Measurements from ENCODE around the gene UROS.
A peak's percentile ranks its signal among the peaks of the same experiment; 100 is the strongest.

UROS gene

DNA sequence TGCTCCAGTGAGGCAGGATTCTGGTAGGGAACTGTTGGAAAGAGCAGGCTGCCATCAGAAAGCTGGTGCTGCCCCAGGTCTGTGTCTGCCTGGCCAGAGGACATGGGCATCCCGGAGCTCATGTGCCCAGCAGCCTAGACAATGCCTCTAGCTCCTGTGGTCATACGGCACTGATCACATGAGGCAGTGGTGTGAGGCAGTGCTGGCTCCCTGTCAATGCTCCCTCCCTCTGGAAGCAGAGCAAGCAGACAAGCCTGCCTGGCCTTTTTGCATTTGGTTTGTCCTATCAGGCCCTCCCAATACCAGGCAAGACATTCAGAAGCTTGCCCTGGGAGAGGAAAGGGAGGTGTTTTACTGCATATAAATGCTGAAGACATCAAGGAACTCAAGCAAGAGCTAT lies 27.9 kb downstream of the UROS start:
- Mint-ChIP-seq H3K36me3 (ENCODE audit: insufficient read depth) (peaks cover 15% of the 10 kb centered on the region), H3K27me3 (no peaks in the 10 kb centered on the region), H3K9me3 (no peaks in the 10 kb centered on the region), H3K4me3 (no peak overlapping the region), H3K27ac (peak overlapping the region in 1 of 2 donors; percentile 70), H3K4me1 (ENCODE audit: low read depth in 2 of 2) (peaks cover 0 to 7% of the 10 kb centered on the region in 2 donors)
- DNase-seq (no peak), ATAC-seq (replicated peaks) (no peak)

DNA sequence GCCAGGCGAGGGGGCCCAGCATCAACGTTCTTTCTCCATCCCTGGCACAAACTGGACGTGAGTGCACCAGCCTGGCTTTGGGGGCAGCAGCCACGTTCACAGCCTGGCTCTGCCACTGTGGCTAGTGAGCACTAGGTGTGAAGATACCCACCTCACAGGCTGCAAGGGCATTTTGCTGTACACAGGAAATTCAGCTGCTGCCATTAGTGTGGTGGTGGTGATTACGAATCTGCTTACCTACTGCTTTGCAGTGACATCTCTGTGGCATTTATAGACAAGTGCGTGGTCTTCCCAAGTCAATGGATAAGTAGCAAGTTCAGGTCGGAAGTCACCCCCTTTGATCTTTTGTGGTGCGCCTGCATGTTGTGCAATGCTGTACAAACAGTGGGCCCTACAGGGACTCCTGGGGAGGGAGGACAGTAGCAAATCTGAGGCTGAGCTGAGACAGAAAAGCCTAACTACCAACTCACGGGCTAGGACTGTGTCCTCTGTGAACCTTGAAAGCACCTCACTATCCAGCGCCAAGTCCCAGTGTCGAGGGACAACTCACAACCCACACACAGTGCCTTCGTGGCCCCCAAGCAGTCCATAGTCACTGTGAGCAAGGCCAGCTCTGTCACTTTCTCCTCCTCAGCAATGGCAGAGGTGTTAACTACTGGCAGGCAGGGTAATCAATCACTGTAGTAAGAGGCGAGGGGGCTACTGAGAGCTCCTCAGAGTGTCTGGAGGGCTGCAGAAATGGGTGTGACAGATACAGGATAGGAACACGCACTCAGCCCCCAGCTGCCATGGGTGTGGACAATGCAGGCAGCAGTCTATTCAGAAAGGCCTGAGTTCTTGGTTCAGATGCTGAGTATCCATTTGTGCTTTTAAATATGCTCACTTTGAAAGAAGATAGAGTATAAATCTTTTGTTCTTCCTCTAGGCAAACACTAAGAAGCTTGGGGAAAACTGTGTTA lies 30.4 kb downstream of the UROS start:
- peak in 2 of 3 experiments; percentile 4 to 11 for DNase-seq
- Mint-ChIP-seq H3K27ac (peak overlapping the region; percentile 42 to 70), H3K27me3 (no peaks in the 10 kb centered on the region), H3K4me3 (no peak overlapping the region), H3K36me3 (ENCODE audit: insufficient read depth) (peaks cover 17% of the 10 kb centered on the region), H3K4me1 (ENCODE audit: low read depth in 2 of 2) (peaks cover 8 to 23% of the 10 kb centered on the region in 2 donors), H3K9me3 (no peaks in the 10 kb centered on the region)
- ATAC-seq (replicated peaks): peak; percentile 79

DNA sequence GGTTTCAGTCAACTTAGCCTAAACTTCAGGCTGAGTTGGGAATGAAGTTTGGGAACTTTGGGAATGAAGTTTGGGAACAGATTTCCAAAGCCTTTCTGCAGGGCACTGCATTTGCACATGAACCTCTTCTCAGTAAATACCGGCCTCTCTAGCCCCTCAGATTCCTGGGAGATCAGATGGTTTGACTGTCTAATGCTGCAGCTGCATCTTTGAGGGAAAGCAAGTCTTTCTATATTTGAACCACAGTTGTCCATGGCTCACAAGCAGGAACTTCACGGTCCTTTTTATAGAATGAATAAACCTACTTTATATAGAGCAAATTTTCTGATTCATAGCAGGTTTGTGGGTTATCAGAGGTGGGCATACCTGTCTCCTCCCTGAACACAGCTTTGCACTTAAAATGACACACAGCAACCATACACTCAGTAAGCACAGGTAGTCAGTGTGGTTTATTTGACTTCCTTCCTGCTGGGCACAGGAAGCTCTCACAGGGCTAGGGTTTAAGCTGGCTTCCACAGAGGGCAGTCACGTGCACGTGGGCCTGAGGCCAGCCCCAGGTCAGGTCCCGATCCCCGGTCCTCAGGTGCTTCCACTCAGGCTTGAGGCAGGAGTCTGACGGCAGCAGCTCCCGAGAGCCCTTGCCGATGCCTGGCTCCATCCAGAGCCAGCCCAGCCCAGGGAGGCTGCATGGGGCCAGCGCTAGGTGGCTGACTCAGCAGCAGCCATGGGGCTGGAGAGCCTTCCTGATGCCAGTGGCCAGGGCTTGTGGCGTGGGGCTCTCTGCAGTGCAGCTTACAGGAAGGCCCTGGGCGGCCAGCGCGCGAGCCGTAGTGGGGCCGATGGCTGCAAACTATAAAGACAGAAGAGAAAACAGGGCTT lies 34.7 kb downstream of the UROS start:
- H3K36me3 Mint-ChIP-seq (ENCODE audit: insufficient read depth): peaks cover 11% of the 10 kb centered on the region
- H3K4me1 Mint-ChIP-seq (ENCODE audit: low read depth in 2 of 2): peaks cover 14 to 30% of the 10 kb centered on the region in 2 donors
- peak; percentile 51 for ATAC-seq (replicated peaks)
- H3K9me3 Mint-ChIP-seq: no peaks in the 10 kb centered on the region
- no peaks in the 10 kb centered on the region for H3K27me3 Mint-ChIP-seq
- peak overlapping the region in 1 of 2 donors; percentile 12 for H3K4me3 Mint-ChIP-seq
- no peak for DNase-seq
- peak overlapping the region; percentile 81 to 89 for H3K27ac Mint-ChIP-seq

DNA sequence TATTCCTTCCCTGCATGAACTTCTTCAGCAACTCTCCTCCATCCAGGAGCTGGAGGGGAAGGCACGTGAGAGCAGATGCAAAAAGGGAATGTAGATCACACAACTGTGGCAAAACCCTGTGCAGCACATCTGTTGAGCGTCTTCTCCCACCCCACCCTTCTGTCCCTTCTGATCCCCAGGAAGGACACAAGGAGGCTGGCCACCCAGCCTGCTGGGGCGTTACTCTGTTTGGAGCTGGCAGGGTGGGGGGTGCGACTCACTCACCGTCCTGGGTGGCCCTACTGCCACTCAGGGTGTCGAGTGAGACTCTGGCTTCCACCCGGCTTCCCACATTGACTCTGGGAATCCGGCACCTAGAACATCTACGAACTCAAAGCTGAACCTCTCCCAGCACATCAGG lies 37.3 kb downstream of the UROS start:
- H3K36me3 Mint-ChIP-seq (ENCODE audit: insufficient read depth): peaks cover 2% of the 10 kb centered on the region
- no peaks in the 10 kb centered on the region for H3K9me3 Mint-ChIP-seq
- no peak overlapping the region for H3K27ac Mint-ChIP-seq
- peaks cover 14 to 24% of the 10 kb centered on the region in 2 donors for H3K4me1 Mint-ChIP-seq (ENCODE audit: low read depth in 2 of 2)
- no peak overlapping the region for H3K4me3 Mint-ChIP-seq
- H3K27me3 Mint-ChIP-seq: no peaks in the 10 kb centered on the region
- no peak for ATAC-seq (replicated peaks)
- DNase-seq: no peak

DNA sequence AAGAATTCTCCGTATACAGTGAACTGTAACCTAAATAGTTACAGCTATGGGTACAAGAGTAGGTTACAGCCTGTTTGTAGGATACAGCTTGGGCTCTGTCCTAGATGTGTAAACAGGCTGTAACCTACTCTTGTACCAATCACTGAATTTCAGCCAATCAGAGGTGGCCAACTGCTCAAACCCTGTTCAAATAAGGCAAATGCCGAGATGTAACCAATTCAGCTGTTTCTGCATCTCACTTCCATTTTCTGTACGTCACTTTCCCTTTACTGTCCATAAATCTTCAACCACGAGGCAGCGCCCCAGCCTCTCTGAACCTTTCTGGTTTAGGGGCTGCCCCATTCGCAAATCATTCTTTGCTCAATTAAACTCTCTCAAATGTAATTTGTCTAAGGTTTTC lies 39.1 kb downstream of the UROS start:
- H3K4me3 Mint-ChIP-seq: no peak overlapping the region
- no peak overlapping the region for H3K27ac Mint-ChIP-seq

DNA sequence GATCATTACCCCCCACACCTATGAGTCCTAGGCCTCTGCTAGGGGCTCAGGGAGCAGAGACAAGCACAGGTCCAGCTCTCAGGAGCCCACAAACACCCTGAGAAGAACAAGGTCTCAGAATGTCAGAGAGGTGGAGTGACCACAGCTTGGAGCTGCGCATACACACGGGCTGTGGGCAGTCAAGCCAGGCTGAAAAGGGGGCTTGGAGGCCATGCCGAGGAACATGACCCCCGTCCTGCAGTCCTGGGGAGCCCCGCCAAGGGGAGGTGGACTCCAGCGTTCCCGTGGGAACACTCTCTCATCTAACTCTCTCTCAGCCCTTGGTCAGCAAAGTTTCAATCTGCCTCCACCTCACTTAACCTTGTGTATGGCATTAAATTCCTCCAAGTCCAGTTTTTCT lies 39.6 kb downstream of the UROS start:
- ATAC-seq (replicated peaks) (no peak), DNase-seq (no peak)
- peaks cover 9 to 15% of the 10 kb centered on the region in 2 donors for H3K4me1 Mint-ChIP-seq (ENCODE audit: low read depth in 2 of 2)
- H3K4me3 Mint-ChIP-seq: no peak overlapping the region
- no peaks in the 10 kb centered on the region for H3K9me3 Mint-ChIP-seq
- no peak overlapping the region for H3K27ac Mint-ChIP-seq
- H3K27me3 Mint-ChIP-seq: peaks cover under 1 to 3% of the 10 kb centered on the region in 2 donors
- no peaks in the 10 kb centered on the region for H3K36me3 Mint-ChIP-seq (ENCODE audit: insufficient read depth)

More for the DNA sequence above, 39.1 kb downstream of the UROS start:
- no peaks in the 10 kb centered on the region for H3K27me3 Mint-ChIP-seq
- DNase-seq (no peak), ATAC-seq (replicated peaks) (no peak)
- H3K36me3 Mint-ChIP-seq (ENCODE audit: insufficient read depth): no peaks in the 10 kb centered on the region
- no peaks in the 10 kb centered on the region for H3K9me3 Mint-ChIP-seq
- peaks cover 14 to 19% of the 10 kb centered on the region in 2 donors for H3K4me1 Mint-ChIP-seq (ENCODE audit: low read depth in 2 of 2)

DNA sequence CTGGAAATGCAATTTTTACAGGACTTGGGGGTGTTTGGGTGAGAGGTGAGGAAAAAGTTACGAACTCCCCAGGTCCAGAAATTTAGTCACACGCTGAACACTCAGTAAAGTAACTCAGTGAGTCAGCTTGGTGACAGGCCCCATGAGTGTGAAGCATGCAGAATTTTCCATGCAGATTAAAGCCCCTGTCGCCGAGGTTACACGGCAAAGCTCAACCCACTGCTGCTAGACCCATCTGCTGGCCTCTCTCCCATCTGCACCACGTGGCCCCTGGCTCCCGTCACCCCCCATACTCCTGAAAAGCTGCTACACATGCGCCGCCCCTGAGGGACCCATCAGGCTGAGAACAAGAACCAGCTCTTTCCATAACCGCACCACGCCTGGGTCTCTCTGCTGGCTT lies 40.4 kb downstream of the UROS start:
- no peak for DNase-seq
- no peaks in the 10 kb centered on the region for H3K9me3 Mint-ChIP-seq
- ATAC-seq (replicated peaks): no peak
- H3K4me1 Mint-ChIP-seq (ENCODE audit: low read depth in 2 of 2): peaks cover 6 to 7% of the 10 kb centered on the region in 2 donors
- no peaks in the 10 kb centered on the region for H3K36me3 Mint-ChIP-seq (ENCODE audit: insufficient read depth)
- H3K27me3 Mint-ChIP-seq: peaks cover 9 to 11% of the 10 kb centered on the region in 2 donors
- no peak overlapping the region for H3K27ac Mint-ChIP-seq
- H3K4me3 Mint-ChIP-seq: no peak overlapping the region

DNA sequence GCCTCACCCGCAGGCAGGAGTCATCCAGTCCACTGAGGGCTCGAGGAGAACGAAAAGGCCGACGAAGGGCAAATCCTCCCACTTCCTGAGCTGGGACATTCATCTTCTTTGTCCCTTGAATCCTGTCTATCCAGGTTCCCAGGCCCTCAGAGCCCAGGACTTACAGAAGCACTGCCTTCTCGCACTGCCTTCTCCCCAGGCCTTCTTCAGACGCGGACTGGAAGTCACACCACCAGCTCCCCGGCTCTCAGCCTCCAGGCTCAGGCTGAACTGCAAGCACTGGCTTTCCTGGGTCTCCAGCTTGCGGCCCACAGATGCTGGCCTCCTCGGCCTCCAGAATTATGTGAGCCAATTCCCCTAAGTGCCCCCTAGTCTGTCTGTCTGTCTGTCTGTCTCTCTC lies 41.0 kb downstream of the UROS start:
- Mint-ChIP-seq H3K4me1 (ENCODE audit: low read depth in 2 of 2) (peaks cover 2% of the 10 kb centered on the region in 2 donors), H3K4me3 (no peak overlapping the region), H3K27ac (no peak overlapping the region), H3K36me3 (ENCODE audit: insufficient read depth) (no peaks in the 10 kb centered on the region), H3K27me3 (peaks cover 12 to 16% of the 10 kb centered on the region in 2 donors), H3K9me3 (no peaks in the 10 kb centered on the region)
- DNase-seq: no peak
- no peak for ATAC-seq (replicated peaks)

DNA sequence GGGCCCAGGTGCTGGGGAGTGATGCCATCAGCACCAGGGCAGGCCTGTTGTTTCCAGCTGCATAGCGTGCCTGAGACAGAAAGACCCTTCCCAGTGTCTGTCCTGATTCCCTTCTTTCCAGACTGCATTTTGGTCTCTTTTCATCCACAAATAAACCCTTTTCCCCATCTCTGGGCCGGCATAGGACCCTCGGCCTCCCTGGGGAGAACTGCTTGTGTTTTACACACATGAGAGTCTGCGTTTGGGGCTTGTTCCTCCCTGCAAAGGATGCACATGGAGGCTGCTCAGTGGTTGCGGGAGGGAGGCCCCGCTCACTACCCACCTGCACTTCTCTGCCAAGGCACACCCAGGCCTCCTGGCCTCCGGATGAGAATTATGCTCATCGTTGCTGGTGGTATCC lies 41.7 kb downstream of the UROS start:
- Mint-ChIP-seq H3K9me3 (no peaks in the 10 kb centered on the region), H3K4me1 (ENCODE audit: low read depth in 2 of 2) (no peaks in the 10 kb centered on the region), H3K27ac (no peak overlapping the region), H3K36me3 (ENCODE audit: insufficient read depth) (no peaks in the 10 kb centered on the region), H3K27me3 (peaks cover 12 to 16% of the 10 kb centered on the region in 2 donors), H3K4me3 (no peak overlapping the region)
- no peak for DNase-seq
- ATAC-seq (replicated peaks): no peak

DNA sequence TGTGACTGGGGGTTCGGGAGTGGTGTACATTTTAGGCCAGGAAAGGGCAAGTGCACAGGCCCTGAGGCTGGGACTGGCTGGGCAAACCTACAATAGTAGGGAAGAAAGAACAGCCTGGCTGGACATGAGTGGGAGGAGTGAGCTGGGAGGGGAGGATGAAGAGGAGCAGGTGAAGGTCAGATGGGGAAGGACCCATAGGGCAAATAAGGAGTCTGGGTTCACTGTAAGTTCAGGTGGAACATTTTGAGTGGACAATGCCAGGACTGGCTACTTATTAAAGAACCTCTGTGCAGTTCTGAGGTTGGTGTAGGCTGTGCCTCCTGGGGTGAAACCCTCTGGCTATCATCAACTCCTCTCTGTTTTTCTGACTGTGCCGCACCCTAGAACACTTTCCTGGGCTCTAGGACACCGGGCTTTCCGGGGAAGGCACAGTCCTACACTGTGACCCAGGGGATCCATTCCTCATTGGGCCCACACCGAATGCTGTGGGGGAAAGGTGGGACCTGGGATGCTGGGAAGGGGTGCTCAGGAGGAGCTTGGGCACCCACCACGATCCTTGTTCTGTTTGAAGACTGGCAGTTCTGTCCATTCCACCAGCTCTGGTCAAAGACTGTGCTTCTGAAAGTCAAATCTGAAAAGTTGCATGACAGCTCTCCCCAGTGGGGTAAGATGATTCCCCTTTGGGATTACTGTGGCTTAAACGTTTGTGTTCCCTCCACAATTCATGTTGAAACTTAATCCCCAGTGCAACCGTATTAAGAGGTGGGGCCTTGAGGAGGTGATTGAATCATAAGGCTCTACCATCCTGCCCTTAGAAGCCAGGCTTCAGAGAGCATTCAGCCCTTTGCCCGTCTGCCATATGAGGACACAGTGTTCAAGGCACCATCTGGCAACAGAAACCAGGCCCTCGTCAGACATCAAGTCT lies 43.4 kb downstream of the UROS start:
- Mint-ChIP-seq H3K36me3 (ENCODE audit: insufficient read depth) (no peaks in the 10 kb centered on the region), H3K4me3 (no peak overlapping the region), H3K9me3 (no peaks in the 10 kb centered on the region), H3K4me1 (ENCODE audit: low read depth in 2 of 2) (no peaks in the 10 kb centered on the region), H3K27ac (no peak overlapping the region), H3K27me3 (peaks cover 12 to 16% of the 10 kb centered on the region in 2 donors)
- ATAC-seq (replicated peaks): no peak
- no peak for DNase-seq

DNA sequence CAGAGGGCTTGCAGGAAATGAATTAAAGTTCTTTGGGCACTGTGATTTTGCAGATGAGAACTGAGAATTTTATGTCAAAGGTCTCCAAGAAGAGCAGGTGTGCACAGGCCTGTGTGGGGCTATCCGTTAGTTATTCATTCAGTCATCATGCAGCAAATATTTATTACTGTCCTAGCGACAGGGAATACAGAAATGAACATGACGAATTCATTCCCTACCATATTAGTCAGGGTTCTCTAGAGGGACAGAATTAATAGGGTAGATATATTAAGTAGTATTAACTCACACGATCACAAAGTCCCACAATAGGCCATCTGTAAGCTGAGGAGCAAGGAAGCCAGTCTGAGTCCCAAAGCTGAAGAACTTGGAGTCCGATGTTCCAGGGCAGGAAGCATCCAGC lies 44.5 kb downstream of the UROS start:
- no peak overlapping the region for H3K27ac Mint-ChIP-seq
- DNase-seq: no peak
- no peak overlapping the region for H3K4me3 Mint-ChIP-seq
- ATAC-seq (replicated peaks): no peak
- H3K4me1 Mint-ChIP-seq (ENCODE audit: low read depth in 2 of 2): no peaks in the 10 kb centered on the region
- H3K9me3 Mint-ChIP-seq: no peaks in the 10 kb centered on the region
- H3K27me3 Mint-ChIP-seq: peaks cover 16 to 18% of the 10 kb centered on the region in 2 donors
- no peaks in the 10 kb centered on the region for H3K36me3 Mint-ChIP-seq (ENCODE audit: insufficient read depth)

DNA sequence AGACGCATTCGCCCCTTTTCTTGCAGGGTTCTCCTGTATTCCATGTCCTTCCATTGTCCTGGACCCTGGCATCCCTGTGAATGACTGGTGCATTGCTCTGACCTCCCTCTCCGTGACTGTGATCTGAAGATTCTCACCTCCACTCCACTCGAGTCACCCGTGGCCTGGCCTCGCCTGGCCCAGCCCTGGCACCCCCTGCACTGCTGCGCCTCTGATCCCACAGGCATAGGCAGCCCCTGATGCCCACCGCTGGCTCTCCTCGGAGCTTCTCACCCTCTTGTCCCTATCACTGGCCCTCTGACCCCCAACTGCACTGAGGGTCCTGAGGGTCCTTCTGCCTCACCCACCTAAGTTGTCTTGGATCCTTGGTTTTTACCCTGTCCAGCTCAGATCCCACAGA lies 45.3 kb downstream of the UROS start:
- ATAC-seq (replicated peaks): no peak
- no peak for DNase-seq
- no peak overlapping the region for H3K4me3 Mint-ChIP-seq
- H3K4me1 Mint-ChIP-seq (ENCODE audit: low read depth in 2 of 2): no peaks in the 10 kb centered on the region
- H3K9me3 Mint-ChIP-seq: no peaks in the 10 kb centered on the region
- H3K36me3 Mint-ChIP-seq (ENCODE audit: insufficient read depth): no peaks in the 10 kb centered on the region
- H3K27ac Mint-ChIP-seq: no peak overlapping the region
- peaks cover 16 to 18% of the 10 kb centered on the region in 2 donors for H3K27me3 Mint-ChIP-seq

All from effector memory CD8-positive, alpha-beta T cell (primary cell).